GM19468 (cell line): Measurements from ENCODE around the gene VSTM2A.

Source experiments
- ATAC-seq: cut with Tn5 transposase; IDR thresholded peaks from one replicate; pipeline ENCODE4 v1.9.1; 2021; ENCODE audit warnings: mild to moderate bottlenecking, moderate library complexity, moderate number of reproducible peaks; ENCODE audit not compliant: unreplicated experiment; ENCODE audit errors: extremely low read depth

Gene VSTM2A

GRCh38 chr7:54591404-54592386 lies 49.5 kb downstream of the VSTM2A start:
- ATAC-seq, result no peak

- ATAC-seq, result no peak
These were observed 54.6 kb downstream of the VSTM2A start for GRCh38 chr7:54596747-54597146.

GRCh38 chr7:54615537-54615936 lies 73.4 kb downstream of the VSTM2A start:
- no peak for ATAC-seq
